ENCODE results near the gene COL27A1. TPM values are rescaled to one million over a fixed set of nuclear protein-coding genes. Genes with fewer than 3 reads are reported as not detected.

The COL27A1 gene
- total RNA-seq, 2 experiments from 2014 or later, result 0.87 to 1.2 TPM

DNA sequence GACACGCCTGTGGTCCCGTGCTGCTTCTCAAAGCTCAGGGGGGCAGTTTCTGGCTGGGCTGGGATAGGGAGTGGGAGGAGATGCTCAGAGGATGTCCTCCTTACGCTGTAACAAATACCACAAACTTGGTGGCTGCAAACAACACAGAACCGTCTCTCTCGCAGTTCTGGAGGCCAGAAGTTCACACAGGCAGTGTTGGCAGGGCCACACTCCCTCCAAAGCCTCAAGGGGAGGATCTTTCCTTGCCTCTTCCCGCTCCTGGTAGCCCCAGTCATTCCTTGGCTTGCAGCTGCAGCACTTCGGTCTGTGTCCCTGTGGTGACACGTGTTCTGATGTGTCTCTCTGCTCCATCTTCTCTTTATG is 157.2 kb downstream of the COL27A1 start:
- H3K4me1 ChIP-seq (ENCODE audit: insufficient read depth, low read length), result no peaks in the 10 kb centered on the region
- no peak overlapping the region for H3K4me3 ChIP-seq (ENCODE audit: low read length)
- intact Hi-C loops (cut with DNase I, micrococcal nuclease), result loop anchor here in 1 of 2 experiments (10.0 kb wide), 1 partner anchor 712 kb away; no protein-coding TSS in a partner anchor
- H3K27me3 Mint-ChIP-seq, result no peaks in the 10 kb centered on the region
- peaks cover 0 to 5% of the 10 kb centered on the region in 2 experiments for H3K9me3 ChIP-seq (ENCODE audit: control insufficient read depth in 1 of 2, insufficient read depth in 1 of 2, low read length in 2 of 2)
- no peak overlapping the region for H3K27ac ChIP-seq (ENCODE audit: low read depth in 1 of 2, low read length in 2 of 2)
- no peaks in the 10 kb centered on the region for H3K4me1 Mint-ChIP-seq (ENCODE audit: low read depth)
- no peak overlapping the region for H3K27ac Mint-ChIP-seq
- peaks cover 0 to 2% of the 10 kb centered on the region in 2 experiments for H3K27me3 ChIP-seq (ENCODE audit: control insufficient read depth in 1 of 2, insufficient read depth in 2 of 2, low read length in 2 of 2)
- no peak overlapping the region for H3K4me3 Mint-ChIP-seq
- TF ChIP-seq, protein P1, sequence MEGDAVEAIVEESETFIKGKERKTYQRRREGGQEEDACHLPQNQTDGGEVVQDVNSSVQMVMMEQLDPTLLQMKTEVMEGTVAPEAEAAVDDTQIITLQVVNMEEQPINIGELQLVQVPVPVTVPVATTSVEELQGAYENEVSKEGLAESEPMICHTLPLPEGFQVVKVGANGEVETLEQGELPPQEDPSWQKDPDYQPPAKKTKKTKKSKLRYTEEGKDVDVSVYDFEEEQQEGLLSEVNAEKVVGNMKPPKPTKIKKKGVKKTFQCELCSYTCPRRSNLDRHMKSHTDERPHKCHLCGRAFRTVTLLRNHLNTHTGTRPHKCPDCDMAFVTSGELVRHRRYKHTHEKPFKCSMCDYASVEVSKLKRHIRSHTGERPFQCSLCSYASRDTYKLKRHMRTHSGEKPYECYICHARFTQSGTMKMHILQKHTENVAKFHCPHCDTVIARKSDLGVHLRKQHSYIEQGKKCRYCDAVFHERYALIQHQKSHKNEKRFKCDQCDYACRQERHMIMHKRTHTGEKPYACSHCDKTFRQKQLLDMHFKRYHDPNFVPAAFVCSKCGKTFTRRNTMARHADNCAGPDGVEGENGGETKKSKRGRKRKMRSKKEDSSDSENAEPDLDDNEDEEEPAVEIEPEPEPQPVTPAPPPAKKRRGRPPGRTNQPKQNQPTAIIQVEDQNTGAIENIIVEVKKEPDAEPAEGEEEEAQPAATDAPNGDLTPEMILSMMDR (IDR thresholded peaks at IDR 0.05), result no peak
- ChIA-PET CTCF (no interaction called here), POLR2A (no interaction called here)
- no peaks in the 10 kb centered on the region for H3K36me3 ChIP-seq (ENCODE audit: insufficient read depth, low read length)
- ATAC-seq (ENCODE audit: poor library complexity) (no peak), DNase-seq (no peak)
- H3K9me3 Mint-ChIP-seq, result no peaks in the 10 kb centered on the region
- no peaks in the 10 kb centered on the region for H3K36me3 Mint-ChIP-seq (ENCODE audit: low read depth)

- H3K27me3 ChIP-seq (ENCODE audit: control insufficient read depth in 1 of 2, insufficient read depth in 2 of 2, low read length in 2 of 2), result peaks cover 0 to 2% of the 10 kb centered on the region in 2 experiments
- H3K27ac ChIP-seq (ENCODE audit: low read depth in 1 of 2, low read length in 2 of 2), result no peak overlapping the region
- no peaks in the 10 kb centered on the region for H3K27me3 Mint-ChIP-seq
- H3K4me3 Mint-ChIP-seq, result no peak overlapping the region
- H3K9me3 ChIP-seq (ENCODE audit: control insufficient read depth in 1 of 2, insufficient read depth in 1 of 2, low read length in 2 of 2), result peaks cover 0 to 5% of the 10 kb centered on the region in 2 experiments
- no peaks in the 10 kb centered on the region for H3K36me3 ChIP-seq (ENCODE audit: insufficient read depth, low read length)
- TF ChIP-seq, protein P1 (IDR thresholded peaks at IDR 0.05), result no peak
- ChIA-PET POLR2A (no interaction called here), CTCF (no interaction called here)
- no peak overlapping the region for H3K27ac Mint-ChIP-seq
- no peaks in the 10 kb centered on the region for H3K4me1 Mint-ChIP-seq (ENCODE audit: low read depth)
- H3K4me3 ChIP-seq (ENCODE audit: low read length), result no peak overlapping the region
- H3K4me1 ChIP-seq (ENCODE audit: insufficient read depth, low read length), result no peaks in the 10 kb centered on the region
- intact Hi-C loops (cut with DNase I, micrococcal nuclease), result loop anchor here in 1 of 2 experiments (10.0 kb wide), 1 partner anchor 712 kb away; no protein-coding TSS in a partner anchor
- no peaks in the 10 kb centered on the region for H3K36me3 Mint-ChIP-seq (ENCODE audit: low read depth)
- ATAC-seq (ENCODE audit: poor library complexity), result no peak
- no peak for DNase-seq
- no peaks in the 10 kb centered on the region for H3K9me3 Mint-ChIP-seq
Measured at GRCh38 chr9:114313186-114313585, 157.8 kb downstream of the COL27A1 start.

GRCh38 chr9:114314256-114314867 is 159.0 kb downstream of the COL27A1 start:
- no peak overlapping the region for H3K27ac ChIP-seq (ENCODE audit: low read depth in 1 of 2, low read length in 2 of 2)
- H3K36me3 ChIP-seq (ENCODE audit: insufficient read depth, low read length), result no peaks in the 10 kb centered on the region
- POLR2A ChIA-PET, result no interaction called here
- Mint-ChIP-seq H3K4me1 (ENCODE audit: low read depth) (no peaks in the 10 kb centered on the region), H3K27ac (no peak overlapping the region), H3K36me3 (ENCODE audit: low read depth) (no peaks in the 10 kb centered on the region), H3K9me3 (no peaks in the 10 kb centered on the region), H3K27me3 (peaks cover under 1% of the 10 kb centered on the region), H3K4me3 (no peak overlapping the region)
- intact Hi-C loops (cut with DNase I, micrococcal nuclease), result loop anchor here in 1 of 2 experiments (10.0 kb wide), 1 partner anchor 710 kb away; no protein-coding TSS in a partner anchor
- ATAC-seq (ENCODE audit: poor library complexity) (no peak), DNase-seq (no peak)
- no peaks in the 10 kb centered on the region for H3K4me1 ChIP-seq (ENCODE audit: insufficient read depth, low read length)
- H3K27me3 ChIP-seq (ENCODE audit: control insufficient read depth in 1 of 2, insufficient read depth in 2 of 2, low read length in 2 of 2), result peaks cover 0 to 2% of the 10 kb centered on the region in 2 experiments
- CTCF ChIA-PET, result no interaction called here
- H3K4me3 ChIP-seq (ENCODE audit: low read length), result no peak overlapping the region
- H3K9me3 ChIP-seq (ENCODE audit: control insufficient read depth in 1 of 2, insufficient read depth in 1 of 2, low read length in 2 of 2), result peaks cover 0 to 5% of the 10 kb centered on the region in 2 experiments
- TF ChIP-seq, protein P1 (IDR thresholded peaks at IDR 0.05), result no peak
